GM23338 (cell line): ENCODE results near the gene NACAD. TPM values are rescaled to one million over a fixed set of nuclear protein-coding genes. Genes with fewer than 3 reads are reported as not detected.

Source experiments
- ATAC-seq: fragments of 200-7000 bp; cut with Tn5 transposase; 3 replicates; pipeline ENCODE4 v1.9.1; 2020
- DNase-seq: peaks from one replicate; pipeline ENCODE4 v3.0.0-alpha.2; 2015; ENCODE audit warnings: low spot score
- H2AFZ ChIP-seq: fragments of 200-600 bp; sonication (generic); 2 replicates; pipeline ENCODE4 v1.8.0; 2016; ENCODE audit warnings: antibody characterized with exemption, mild to moderate bottlenecking, moderate library complexity
- H3F3A ChIP-seq: fragments of 200-600 bp; sonication (generic); replicated peaks from 2 replicates; pipeline ENCODE4 v1.8.0; 2017; ENCODE audit warnings: antibody characterized with exemption, mixed run types, low read depth
- H3K27ac ChIP-seq: fragments of 200-600 bp; sonication (generic); 2 replicates; pipeline ENCODE4 v1.6.1; 2016; ENCODE audit warnings: low read depth
- H3K27me3 ChIP-seq: fragments of 200-600 bp; sonication (generic); 2 replicates; pipeline ENCODE4 v1.8.0; 2016; ENCODE audit warnings: mild to moderate bottlenecking, mixed run types, moderate library complexity; ENCODE audit not compliant: insufficient read depth
- H3K36me3 ChIP-seq: fragments of 200-600 bp; sonication (generic); 2 replicates; pipeline ENCODE4 v1.8.0; 2016; ENCODE audit warnings: mild to moderate bottlenecking; ENCODE audit not compliant: insufficient read depth
- H3K4me1 ChIP-seq: fragments of 200-600 bp; sonication (generic); 2 replicates; pipeline ENCODE4 v1.8.0; 2016; ENCODE audit warnings: mild to moderate bottlenecking, moderate library complexity; ENCODE audit not compliant: insufficient read depth
- H3K4me2 ChIP-seq: fragments of 200-600 bp; sonication (generic); 2 replicates; pipeline ENCODE4 v1.7.1; 2017; ENCODE audit warnings: mixed run types
- H3K4me3 ChIP-seq: fragments of 200-600 bp; sonication (generic); 2 replicates; pipeline ENCODE4 v1.6.1; 2016; ENCODE audit warnings: mixed run types
- H3K79me2 ChIP-seq: fragments of 200-600 bp; sonication (generic); replicated peaks from 2 replicates; pipeline ENCODE4 v1.8.0; 2017; ENCODE audit warnings: mild to moderate bottlenecking; ENCODE audit not compliant: insufficient read depth
- H3K9me2 ChIP-seq: fragments of 200-600 bp; sonication (generic); 2 replicates; pipeline ENCODE4 v1.8.0; 2017; ENCODE audit not compliant: insufficient read depth
- H4K20me1 ChIP-seq: fragments of 200-600 bp; sonication (generic); replicated peaks from 2 replicates; pipeline ENCODE4 v1.8.0; 2017; ENCODE audit warnings: mild to moderate bottlenecking; ENCODE audit not compliant: insufficient read depth
- H3K27ac Mint-ChIP-seq: 2 replicates; pipeline ENCODE4 v1.8.0; 2020; ENCODE audit warnings: inconsistent platforms, mild to moderate bottlenecking, moderate library complexity, mixed read lengths
- H3K27me3 Mint-ChIP-seq: 3 replicates; pipeline ENCODE4 v1.8.0; 2022; ENCODE audit warnings: low read depth, mild to moderate bottlenecking, moderate library complexity, mixed read lengths, inconsistent platforms; ENCODE audit not compliant: insufficient read depth, poor library complexity
- H3K36me3 Mint-ChIP-seq: 3 replicates; pipeline ENCODE4 v1.8.0; 2021; ENCODE audit warnings: low read depth, mild to moderate bottlenecking, inconsistent platforms, moderate library complexity, mixed read lengths
- H3K4me1 Mint-ChIP-seq: 3 replicates; pipeline ENCODE4 v1.8.0; 2020; ENCODE audit warnings: mild to moderate bottlenecking, inconsistent platforms, mixed read lengths
- H3K4me3 Mint-ChIP-seq: 3 replicates; pipeline ENCODE4 v1.8.0; 2021; ENCODE audit warnings: moderate library complexity, mild to moderate bottlenecking, inconsistent platforms, mixed read lengths
- H3K9me3 Mint-ChIP-seq: 3 replicates; pipeline ENCODE4 v1.8.0; 2020; ENCODE audit warnings: moderate library complexity, mild to moderate bottlenecking, inconsistent platforms, mixed read lengths
- CREB1 ChIP-seq: fragments of 250-450 bp; sonication (Bioruptor Pico); IDR thresholded peaks from 2 replicates; pipeline ENCODE4 v1.5.0; 2020; ENCODE audit warnings: low read depth, mild to moderate bottlenecking, moderate library complexity
- CTCF ChIP-seq, 2 experiments: fragments of 200-600 bp in 1 of 2; sonication (generic) in 1 of 2; conservative IDR thresholded peaks; 2 replicates each; pipeline versions ENCODE4 v1.5.1 to v1.6.1; 2016 to 2017; ENCODE audit warnings: antibody characterized with exemption in 2 of 2, low read depth in 2 of 2, mild to moderate bottlenecking in 2 of 2, moderate library complexity in 1 of 2
- ETS1 ChIP-seq: IDR thresholded peaks from 2 replicates; pipeline ENCODE4 v1.6.1; 2016; ENCODE audit warnings: antibody characterized with exemption
- EZH2 ChIP-seq: fragments of 200-600 bp; sonication (generic); IDR thresholded peaks from one replicate; pipeline ENCODE4 v1.8.0; 2017; ENCODE audit warnings: antibody characterized with exemption, mild to moderate bottlenecking, low read depth; ENCODE audit not compliant: unreplicated experiment
- EZH2phosphoT487 ChIP-seq: fragments of 200-600 bp; sonication (generic); IDR thresholded peaks from one replicate; pipeline ENCODE4 v1.8.1; 2018; ENCODE audit warnings: antibody characterized with exemption; ENCODE audit not compliant: unreplicated experiment
- JUNB ChIP-seq: IDR thresholded peaks from one replicate; pipeline ENCODE4 v1.6.1; 2016; ENCODE audit warnings: antibody characterized with exemption; ENCODE audit not compliant: unreplicated experiment
- NANOG ChIP-seq: IDR thresholded peaks from 2 replicates; pipeline ENCODE4 v1.6.1; 2016; ENCODE audit warnings: antibody characterized with exemption, borderline replicate concordance
- POLR2AphosphoS5 ChIP-seq: IDR thresholded peaks from 2 replicates; pipeline ENCODE4 v1.6.1; 2016; ENCODE audit warnings: antibody characterized with exemption, low read depth
- REST ChIP-seq: IDR thresholded peaks from one replicate; pipeline ENCODE4 v1.6.1; 2018; ENCODE audit warnings: antibody characterized with exemption; ENCODE audit not compliant: unreplicated experiment
- STAT1 ChIP-seq: IDR thresholded peaks from one replicate; pipeline ENCODE4 v1.6.1; 2016; ENCODE audit warnings: antibody characterized with exemption; ENCODE audit not compliant: unreplicated experiment
- ZNF114 ChIP-seq: fragments of 250-450 bp; sonication (Bioruptor Pico); IDR thresholded peaks from 2 replicates; pipeline ENCODE4 v1.5.0; 2020; ENCODE audit warnings: mild to moderate bottlenecking, moderate library complexity
- ZNF331 ChIP-seq: fragments of 250-450 bp; sonication (Bioruptor Pico); IDR thresholded peaks from 2 replicates; pipeline ENCODE4 v1.5.0; 2020; ENCODE audit warnings: low read depth, mild to moderate bottlenecking, moderate library complexity
- ZNF462 ChIP-seq: fragments of 250-450 bp; sonication (Bioruptor Pico); IDR thresholded peaks from 2 replicates; pipeline ENCODE4 v1.5.0; 2020; ENCODE audit warnings: mild to moderate bottlenecking, moderate library complexity
- polyA plus RNA-seq: library from polyadenylated mRNA; unstranded; fragments of >200 nt; fragmentation: Nextera tagmentation; extraction: Ambion mirVana; gene quantifications from 2 replicates; pipeline ENCODE4 v1.2.1, GENCODE V29; 2016
- total RNA-seq: library from RNA; depleted of rRNA; stranded (reverse); fragments of >200 nt; shearing (Covaris generic); gene quantifications from 2 replicates; pipeline ENCODE4 v1.2.3, GENCODE V29; 2014

Gene NACAD
- total and polyA plus RNA-seq, 2 experiments from 2014 or later: 6.1 to 11.2 TPM

- Histone ChIP-seq H3K79me2 (peaks cover 54% of the 10 kb centered on the region), H3K27ac (no peak overlapping the region), H3K4me2 (no peak overlapping the region), H2AFZ (no peak overlapping the region), H3K9me2 (no peaks in the 10 kb centered on the region), H3K27me3 (no peaks in the 10 kb centered on the region), H3K4me3 (no peak overlapping the region), H3K36me3 (peaks cover 57% of the 10 kb centered on the region), H3F3A (0 out of 2 replicates have a peak, but pooled peaks cover 1% of the 10 kb centered on the region), H4K20me1 (peaks cover 49% of the 10 kb centered on the region), H3K4me1 (peaks cover 10% of the 10 kb centered on the region; the same call in 1 of the 2 replicates)
- peaks cover 73% of the 10 kb centered on the region for H3K36me3 Mint-ChIP-seq
- no peak for DNase-seq
- no peak overlapping the region for H3K27ac Mint-ChIP-seq
- no peak for ATAC-seq
- TF ChIP-seq NANOG (no peak), POLR2AphosphoS5 (no peak), ZNF331 (CRISPR knock-in tag) (no peak), ETS1 (no peak), STAT1 (no peak), ZNF462 (no peak), JUNB (no peak), EZH2 (no peak), CTCF (conservative IDR thresholded peaks at IDR 0.05; ENCODE audit: low read depth in 2 of 2) (no peak), EZH2phosphoT487 (no peak), CREB1 (CRISPR knock-in tag) (no peak), ZNF114 (CRISPR knock-in tag) (no peak), REST (no peak)
- H3K27me3 Mint-ChIP-seq: peaks cover 15% of the 10 kb centered on the region
- H3K4me1 Mint-ChIP-seq: peaks cover 5% of the 10 kb centered on the region; the same call in 2 of the 3 replicates
- H3K9me3 Mint-ChIP-seq: no peaks in the 10 kb centered on the region; the same call in 2 of the 3 replicates
- H3K4me3 Mint-ChIP-seq: no peak overlapping the region
These were observed 18.6 kb upstream of the NACAD start for GRCh38 chr7:45107356-45107755.
